ENCODE measurements around the gene ARHGEF35.
"Not testable (repeated sequence)": the region's sequence is repeated elsewhere in the genome, so short reads cannot be mapped to it uniquely, and the experiment has no call there.

ARHGEF35 gene

GRCh38 chr7:144195212-144195872 lies at the start of gene ARHGEF35:
TSS of gene ARHGEF35 (minus strand) at chr7:144195833. CDS start at chr7:144188383, 7,450 bp downstream.
- DNase-seq, result not testable (repeated sequence)

- DNase-seq, result not testable (repeated sequence)
These were observed 49.7 kb upstream of the ARHGEF35 start for GRCh38 chr7:144245372-144245771.

- not testable (repeated sequence) for DNase-seq
These were observed 43.7 kb upstream of the ARHGEF35 start, which contains the start of gene OR2A42 for GRCh38 chr7:144239365-144239764. TSS of gene OR2A42 (minus strand) at chr7:144239605. CDS start at chr7:144232843, 6,762 bp downstream.

GRCh38 chr7:144238530-144239082 lies 43.0 kb upstream of the ARHGEF35 start:
- not testable (repeated sequence) for DNase-seq

- DNase-seq, result not testable (repeated sequence)
These were observed 37.4 kb upstream of the ARHGEF35 start for GRCh38 chr7:144233039-144233438.

GRCh38 chr7:144231027-144231426 lies 35.4 kb upstream of the ARHGEF35 start:
- DNase-seq, result not testable (repeated sequence)

GRCh38 chr7:144228810-144229209 lies 33.2 kb upstream of the ARHGEF35 start:
- not testable (repeated sequence) for DNase-seq

GRCh38 chr7:144226866-144227265 lies 31.2 kb upstream of the ARHGEF35 start:
- DNase-seq, result not testable (repeated sequence)

GRCh38 chr7:144223675-144224074 lies 28.0 kb upstream of the ARHGEF35 start:
- not testable (repeated sequence) for DNase-seq

GRCh38 chr7:144220531-144220930 lies 24.9 kb upstream of the ARHGEF35 start:
- not testable (repeated sequence) for DNase-seq

GRCh38 chr7:144219149-144219548 lies 23.5 kb upstream of the ARHGEF35 start:
- DNase-seq, result not testable (repeated sequence)

GRCh38 chr7:144218581-144218980 lies 22.9 kb upstream of the ARHGEF35 start:
- not testable (repeated sequence) for DNase-seq

- not testable (repeated sequence) for DNase-seq
These were observed 21.6 kb upstream of the ARHGEF35 start for GRCh38 chr7:144217200-144217599.

GRCh38 chr7:144205306-144205705 lies 9.7 kb upstream of the ARHGEF35 start:
- not testable (repeated sequence) for DNase-seq

- DNase-seq, result not testable (repeated sequence)
These were observed 7.5 kb upstream of the ARHGEF35 start for GRCh38 chr7:144203086-144203485.

- not testable (repeated sequence) for DNase-seq
These were observed 6.3 kb upstream of the ARHGEF35 start for GRCh38 chr7:144201978-144202377.

- DNase-seq, result not testable (repeated sequence)
These were observed 3.3 kb upstream of the ARHGEF35 start for GRCh38 chr7:144198934-144199333.

- DNase-seq, result not testable (repeated sequence)
These were observed 1.2 kb downstream of the ARHGEF35 start for GRCh38 chr7:144194453-144194852.

- not testable (repeated sequence) for DNase-seq
These were observed 1.9 kb downstream of the ARHGEF35 start for GRCh38 chr7:144193782-144194181.

- DNase-seq, result not testable (repeated sequence)
These were observed 7.0 kb downstream of the ARHGEF35 start for GRCh38 chr7:144188578-144189171.

GRCh38 chr7:144187848-144188247 lies 7.8 kb downstream of the ARHGEF35 start:
- not testable (repeated sequence) for DNase-seq

GRCh38 chr7:144183166-144183565 lies 12.5 kb downstream of the ARHGEF35 start, which contains the start of gene CTAGE4:
TSS of gene CTAGE4 (plus strand) at chr7:144183466. CDS start at chr7:144183504, 38 bp downstream.
- not testable (repeated sequence) for DNase-seq

GRCh38 chr7:144179165-144179479 lies 16.5 kb downstream of the ARHGEF35 start:
- not testable (repeated sequence) for DNase-seq

Data from eye (tissue), 1 donor.